ENCODE results near the gene MBL2. TPM values are rescaled to one million over a fixed set of nuclear protein-coding genes. Genes with fewer than 3 reads are reported as not detected.

MBL2 gene
- total RNA-seq, 1 donor from 2014 or later, result not detected

GRCh38 chr10:52740913-52741675 is 31.5 kb downstream of the MBL2 start:
- no peaks in the 10 kb centered on the region for H3K36me3 ChIP-seq
- DNase-seq, result no peak
- H3K27me3 ChIP-seq (ENCODE audit: low read depth), result no peaks in the 10 kb centered on the region
- intact Hi-C loops (cut with DNase I), result no loop called here
- no peaks in the 10 kb centered on the region for H3K9me3 ChIP-seq
- no peaks in the 10 kb centered on the region for H3K4me1 ChIP-seq
- TF ChIP-seq CTCF (IDR thresholded peaks at IDR 0.05), result peak; percentile 92
- no peak overlapping the region for H3K27ac ChIP-seq
- ATAC-seq, result peak; percentile 50 to 67
- H3K4me3 ChIP-seq, result no peak overlapping the region

GRCh38 chr10:52740155-52740549 is 32.4 kb downstream of the MBL2 start:
- Histone ChIP-seq H3K4me1 (no peaks in the 10 kb centered on the region), H3K36me3 (no peaks in the 10 kb centered on the region), H3K4me3 (no peak overlapping the region), H3K9me3 (no peaks in the 10 kb centered on the region), H3K27ac (no peak overlapping the region), H3K27me3 (ENCODE audit: low read depth) (no peaks in the 10 kb centered on the region)
- no peak for TF ChIP-seq CTCF (IDR thresholded peaks at IDR 0.05)
- ATAC-seq, result no peak
- intact Hi-C loops (cut with DNase I), result no loop called here
- no peak for DNase-seq

GRCh38 chr10:52739380-52740154 is 33.0 kb downstream of the MBL2 start:
- intact Hi-C loops (cut with DNase I), result no loop called here
- Histone ChIP-seq H3K9me3 (no peaks in the 10 kb centered on the region), H3K27ac (no peak overlapping the region), H3K4me3 (no peak overlapping the region), H3K36me3 (no peaks in the 10 kb centered on the region), H3K27me3 (ENCODE audit: low read depth) (no peaks in the 10 kb centered on the region), H3K4me1 (no peaks in the 10 kb centered on the region)
- no peak for ATAC-seq
- no peak for DNase-seq
- no peak for TF ChIP-seq CTCF (IDR thresholded peaks at IDR 0.05)

GRCh38 chr10:52738951-52739350 is 33.6 kb downstream of the MBL2 start:
- no peak overlapping the region for H3K27ac ChIP-seq
- H3K36me3 ChIP-seq, result no peaks in the 10 kb centered on the region
- intact Hi-C loops (cut with DNase I), result no loop called here
- no peak overlapping the region for H3K4me3 ChIP-seq
- ATAC-seq (no peak), DNase-seq (no peak)
- no peaks in the 10 kb centered on the region for H3K4me1 ChIP-seq
- H3K27me3 ChIP-seq (ENCODE audit: low read depth), result no peaks in the 10 kb centered on the region
- no peak for TF ChIP-seq CTCF (IDR thresholded peaks at IDR 0.05)
- no peaks in the 10 kb centered on the region for H3K9me3 ChIP-seq

- no peak for ATAC-seq
- peak; percentile 56 for TF ChIP-seq CTCF (IDR thresholded peaks at IDR 0.05)
- no peaks in the 10 kb centered on the region for H3K9me3 ChIP-seq
Observed at GRCh38 chr10:52729271-52730104, 43.1 kb downstream of the MBL2 start.

More at GRCh38 chr10:52729271-52730104, 43.1 kb downstream of the MBL2 start:
- no peak for DNase-seq
- no peaks in the 10 kb centered on the region for H3K27me3 ChIP-seq (ENCODE audit: low read depth)
- intact Hi-C loops (cut with DNase I), result no loop called here
- H3K36me3 ChIP-seq, result no peaks in the 10 kb centered on the region
- no peak overlapping the region for H3K4me3 ChIP-seq
- H3K4me1 ChIP-seq, result no peaks in the 10 kb centered on the region
- no peak overlapping the region for H3K27ac ChIP-seq

Data from lower lobe of right lung (tissue), 2 donors.